ENCODE results near the gene KIF13A. TPM values are rescaled to one million over a fixed set of nuclear protein-coding genes. Genes with fewer than 3 reads are reported as not detected.

Gene KIF13A
- total and polyA plus RNA-seq, 9 of the 15 experiments (the other 6 are each of a cell fraction or from before 2014, with no cell fraction given), result 3.6 to 44.3 (median 29.7) TPM

DNA sequence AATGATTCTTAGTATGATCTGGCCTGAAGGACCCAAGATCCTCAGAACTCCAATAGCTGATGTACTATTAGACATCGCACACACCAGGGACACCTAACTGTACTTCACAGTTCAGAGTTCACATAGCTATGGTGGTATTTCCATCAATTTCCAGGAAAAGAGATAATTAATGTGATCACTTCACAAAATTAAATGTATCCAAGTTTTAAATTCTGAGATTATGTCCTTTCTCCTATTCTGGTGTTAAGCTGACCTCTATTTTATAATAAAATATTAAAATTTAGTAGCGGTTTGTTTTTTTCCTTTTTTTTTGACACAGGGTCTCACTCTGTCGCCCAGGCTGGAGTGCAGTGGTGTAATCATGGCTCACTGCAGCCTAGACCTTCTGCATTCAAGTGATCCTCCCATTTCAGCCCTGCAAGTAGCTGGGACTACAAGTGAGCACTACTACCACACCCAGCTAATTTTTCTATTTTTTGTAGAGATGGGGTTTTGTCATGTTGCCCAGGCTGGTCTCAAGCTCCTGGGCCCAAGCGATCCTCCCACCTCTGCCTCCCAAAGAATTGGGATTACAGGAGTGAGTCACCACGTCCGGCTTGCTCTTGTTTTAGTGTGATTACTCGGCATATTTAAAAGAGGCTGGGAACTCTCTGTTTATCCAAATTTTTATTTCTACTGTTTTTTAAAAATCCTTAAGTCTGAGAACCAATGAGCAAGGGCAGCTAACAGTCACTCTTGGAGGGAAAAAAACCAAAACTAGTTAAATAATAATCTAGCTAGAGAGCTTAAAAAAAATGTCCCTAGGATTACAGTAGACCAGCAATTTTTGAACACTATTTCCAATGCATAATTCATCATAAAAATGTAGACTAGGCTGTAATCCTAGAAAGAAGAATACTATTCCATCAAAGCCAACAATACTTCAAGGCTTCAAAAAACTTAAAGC, 16.0 kb downstream of the KIF13A start (continued):
- TF ChIP-seq TCF7 (IDR thresholded peaks at IDR 0.05; ENCODE audit: borderline replicate concordance) (no peak), TCFL5 (CRISPR knock-in tag; conservative IDR thresholded peaks at IDR 0.05) (no peak), NONO (IDR thresholded peaks at IDR 0.05; ENCODE audit: low read depth in 2 of 2, low read length in 1 of 2) (no peak), ZFPM2 (CRISPR knock-in tag; IDR thresholded peaks at IDR 0.05) (no peak), ZNF184 (CRISPR knock-in tag; IDR thresholded peaks at IDR 0.05) (no peak), RFX1 (IDR thresholded peaks at IDR 0.05) (no peak), PCBP2 (IDR thresholded peaks at IDR 0.05; ENCODE audit: low read depth, low read length, poor library complexity, severe bottlenecking) (no peak), GTF2E2 (tag; IDR thresholded peaks at IDR 0.05) (peak; percentile 62), TEAD1 (CRISPR knock-in tag; IDR thresholded peaks at IDR 0.05) (no peak), ZNF316 (IDR thresholded peaks at IDR 0.05) (peak; percentile 95), HDGF (IDR thresholded peaks at IDR 0.05) (no peak), CREBBP (IDR thresholded peaks at IDR 0.05; ENCODE audit: low read depth, low read length) (no peak)
- TF ChIP-seq, protein P1, sequence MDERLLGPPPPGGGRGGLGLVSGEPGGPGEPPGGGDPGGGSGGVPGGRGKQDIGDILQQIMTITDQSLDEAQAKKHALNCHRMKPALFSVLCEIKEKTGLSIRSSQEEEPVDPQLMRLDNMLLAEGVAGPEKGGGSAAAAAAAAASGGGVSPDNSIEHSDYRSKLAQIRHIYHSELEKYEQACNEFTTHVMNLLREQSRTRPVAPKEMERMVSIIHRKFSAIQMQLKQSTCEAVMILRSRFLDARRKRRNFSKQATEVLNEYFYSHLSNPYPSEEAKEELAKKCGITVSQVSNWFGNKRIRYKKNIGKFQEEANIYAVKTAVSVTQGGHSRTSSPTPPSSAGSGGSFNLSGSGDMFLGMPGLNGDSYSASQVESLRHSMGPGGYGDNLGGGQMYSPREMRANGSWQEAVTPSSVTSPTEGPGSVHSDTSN (CRISPR knock-in tag; IDR thresholded peaks at IDR 0.05; ENCODE audit: low read depth), result no peak
- TF ChIP-seq, protein P1 (tag; conservative IDR thresholded peaks at IDR 0.05; ENCODE audit: low read depth), result no peak
- TF ChIP-seq, protein P2, sequence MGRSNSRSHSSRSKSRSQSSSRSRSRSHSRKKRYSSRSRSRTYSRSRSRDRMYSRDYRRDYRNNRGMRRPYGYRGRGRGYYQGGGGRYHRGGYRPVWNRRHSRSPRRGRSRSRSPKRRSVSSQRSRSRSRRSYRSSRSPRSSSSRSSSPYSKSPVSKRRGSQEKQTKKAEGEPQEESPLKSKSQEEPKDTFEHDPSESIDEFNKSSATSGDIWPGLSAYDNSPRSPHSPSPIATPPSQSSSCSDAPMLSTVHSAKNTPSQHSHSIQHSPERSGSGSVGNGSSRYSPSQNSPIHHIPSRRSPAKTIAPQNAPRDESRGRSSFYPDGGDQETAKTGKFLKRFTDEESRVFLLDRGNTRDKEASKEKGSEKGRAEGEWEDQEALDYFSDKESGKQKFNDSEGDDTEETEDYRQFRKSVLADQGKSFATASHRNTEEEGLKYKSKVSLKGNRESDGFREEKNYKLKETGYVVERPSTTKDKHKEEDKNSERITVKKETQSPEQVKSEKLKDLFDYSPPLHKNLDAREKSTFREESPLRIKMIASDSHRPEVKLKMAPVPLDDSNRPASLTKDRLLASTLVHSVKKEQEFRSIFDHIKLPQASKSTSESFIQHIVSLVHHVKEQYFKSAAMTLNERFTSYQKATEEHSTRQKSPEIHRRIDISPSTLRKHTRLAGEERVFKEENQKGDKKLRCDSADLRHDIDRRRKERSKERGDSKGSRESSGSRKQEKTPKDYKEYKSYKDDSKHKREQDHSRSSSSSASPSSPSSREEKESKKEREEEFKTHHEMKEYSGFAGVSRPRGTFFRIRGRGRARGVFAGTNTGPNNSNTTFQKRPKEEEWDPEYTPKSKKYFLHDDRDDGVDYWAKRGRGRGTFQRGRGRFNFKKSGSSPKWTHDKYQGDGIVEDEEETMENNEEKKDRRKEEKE (IDR thresholded peaks at IDR 0.05; ENCODE audit: borderline replicate concordance in 1 of 2, control insufficient read depth in 1 of 2, low read depth in 2 of 2, low read length in 1 of 2), result no peak
- TF ChIP-seq, protein P3, sequence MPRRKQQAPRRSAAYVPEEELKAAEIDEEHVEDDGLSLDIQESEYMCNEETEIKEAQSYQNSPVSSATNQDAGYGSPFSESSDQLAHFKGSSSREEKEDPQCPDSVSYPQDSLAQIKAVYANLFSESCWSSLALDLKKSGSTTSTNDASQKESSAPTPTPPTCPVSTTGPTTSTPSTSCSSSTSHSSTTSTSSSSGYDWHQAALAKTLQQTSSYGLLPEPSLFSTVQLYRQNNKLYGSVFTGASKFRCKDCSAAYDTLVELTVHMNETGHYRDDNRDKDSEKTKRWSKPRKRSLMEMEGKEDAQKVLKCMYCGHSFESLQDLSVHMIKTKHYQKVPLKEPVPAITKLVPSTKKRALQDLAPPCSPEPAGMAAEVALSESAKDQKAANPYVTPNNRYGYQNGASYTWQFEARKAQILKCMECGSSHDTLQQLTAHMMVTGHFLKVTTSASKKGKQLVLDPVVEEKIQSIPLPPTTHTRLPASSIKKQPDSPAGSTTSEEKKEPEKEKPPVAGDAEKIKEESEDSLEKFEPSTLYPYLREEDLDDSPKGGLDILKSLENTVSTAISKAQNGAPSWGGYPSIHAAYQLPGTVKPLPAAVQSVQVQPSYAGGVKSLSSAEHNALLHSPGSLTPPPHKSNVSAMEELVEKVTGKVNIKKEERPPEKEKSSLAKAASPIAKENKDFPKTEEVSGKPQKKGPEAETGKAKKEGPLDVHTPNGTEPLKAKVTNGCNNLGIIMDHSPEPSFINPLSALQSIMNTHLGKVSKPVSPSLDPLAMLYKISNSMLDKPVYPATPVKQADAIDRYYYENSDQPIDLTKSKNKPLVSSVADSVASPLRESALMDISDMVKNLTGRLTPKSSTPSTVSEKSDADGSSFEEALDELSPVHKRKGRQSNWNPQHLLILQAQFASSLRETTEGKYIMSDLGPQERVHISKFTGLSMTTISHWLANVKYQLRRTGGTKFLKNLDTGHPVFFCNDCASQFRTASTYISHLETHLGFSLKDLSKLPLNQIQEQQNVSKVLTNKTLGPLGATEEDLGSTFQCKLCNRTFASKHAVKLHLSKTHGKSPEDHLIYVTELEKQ (CRISPR knock-in tag; IDR thresholded peaks at IDR 0.05), result no peak
- TF ChIP-seq, protein P4, sequence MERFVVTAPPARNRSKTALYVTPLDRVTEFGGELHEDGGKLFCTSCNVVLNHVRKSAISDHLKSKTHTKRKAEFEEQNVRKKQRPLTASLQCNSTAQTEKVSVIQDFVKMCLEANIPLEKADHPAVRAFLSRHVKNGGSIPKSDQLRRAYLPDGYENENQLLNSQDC (CRISPR knock-in tag; IDR thresholded peaks at IDR 0.05), result no peak
